Gastrocnemius medialis (tissue), 4 donors: ENCODE data around the gene RAX2.

ENCODE experiments used
- POLR2A ChIP-seq, 2 donors: fragments of 450-650 bp; IDR thresholded peaks; one replicate each; pipeline ENCODE4 v1.6.1; 2017; ENCODE audit warnings: antibody characterized with exemption in 2 of 2, mild to moderate bottlenecking in 2 of 2, moderate library complexity in 2 of 2
- TF ChIP-seq, protein P1 (sequence below), 5 experiments: fragments of 450-650 bp in 3 of 5; fragments of 200-600 bp in 2 of 5; sonication (generic) in 2 of 5; IDR thresholded peaks in 4 of 5; conservative IDR thresholded peaks in 1 of 5; 1 replicate in 4 of 5; 2 replicates in 1 of 5; pipeline ENCODE4 v1.5.1; 2016 to 2019; ENCODE audit warnings: antibody characterized with exemption in 5 of 5, mild to moderate bottlenecking in 3 of 5, moderate library complexity in 3 of 5

- TF ChIP-seq, protein P1, sequence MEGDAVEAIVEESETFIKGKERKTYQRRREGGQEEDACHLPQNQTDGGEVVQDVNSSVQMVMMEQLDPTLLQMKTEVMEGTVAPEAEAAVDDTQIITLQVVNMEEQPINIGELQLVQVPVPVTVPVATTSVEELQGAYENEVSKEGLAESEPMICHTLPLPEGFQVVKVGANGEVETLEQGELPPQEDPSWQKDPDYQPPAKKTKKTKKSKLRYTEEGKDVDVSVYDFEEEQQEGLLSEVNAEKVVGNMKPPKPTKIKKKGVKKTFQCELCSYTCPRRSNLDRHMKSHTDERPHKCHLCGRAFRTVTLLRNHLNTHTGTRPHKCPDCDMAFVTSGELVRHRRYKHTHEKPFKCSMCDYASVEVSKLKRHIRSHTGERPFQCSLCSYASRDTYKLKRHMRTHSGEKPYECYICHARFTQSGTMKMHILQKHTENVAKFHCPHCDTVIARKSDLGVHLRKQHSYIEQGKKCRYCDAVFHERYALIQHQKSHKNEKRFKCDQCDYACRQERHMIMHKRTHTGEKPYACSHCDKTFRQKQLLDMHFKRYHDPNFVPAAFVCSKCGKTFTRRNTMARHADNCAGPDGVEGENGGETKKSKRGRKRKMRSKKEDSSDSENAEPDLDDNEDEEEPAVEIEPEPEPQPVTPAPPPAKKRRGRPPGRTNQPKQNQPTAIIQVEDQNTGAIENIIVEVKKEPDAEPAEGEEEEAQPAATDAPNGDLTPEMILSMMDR (IDR thresholded peaks at IDR 0.05 in 4 of 5, conservative IDR thresholded peaks at IDR 0.05 in 1 of 5): no peak
- no peak for TF ChIP-seq POLR2A (IDR thresholded peaks at IDR 0.05)
These were observed 775 bp downstream of the RAX2 start for GRCh38 chr19:3771000-3771905.
